ENCODE measurements around the gene MRPS27.

DNA sequence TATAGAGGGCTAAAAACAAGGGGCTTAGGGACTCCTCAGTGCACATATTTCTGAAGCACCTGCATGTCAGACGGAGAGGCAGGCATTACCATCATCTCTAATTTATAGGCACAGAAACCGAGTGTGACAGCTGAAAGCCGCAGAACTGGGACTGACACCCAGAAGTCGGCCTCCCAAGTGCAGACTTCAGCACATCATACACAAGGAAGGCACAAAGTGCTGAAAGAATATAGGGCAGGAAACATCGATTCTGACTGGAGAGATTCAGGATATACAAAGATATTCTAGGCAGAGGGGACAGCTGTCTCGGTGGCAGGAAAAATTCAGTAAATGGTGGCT is 11.2 kb downstream of the MRPS27 start:
- TF ChIP-seq CREB1 (IDR thresholded peaks at IDR 0.05; ENCODE audit: low read depth) (no peak), FOXM1 (IDR thresholded peaks at IDR 0.05; ENCODE audit: borderline replicate concordance, low read depth) (no peak), TAF1 (IDR thresholded peaks at IDR 0.05; ENCODE audit: low read depth) (no peak), EP300 (IDR thresholded peaks at IDR 0.05; ENCODE audit: borderline replicate concordance) (no peak), ZBTB7A (IDR thresholded peaks at IDR 0.05; ENCODE audit: low read depth) (no peak), TEAD4 (IDR thresholded peaks at IDR 0.05) (no peak)

All from Ishikawa (cell line).